Nephron (organoid): Measurements from ENCODE around the gene GLT8D2.

Experiments used
- H3K27ac Mint-ChIP-seq, 3 experiments: 2 replicates each; pipeline ENCODE4 v1.8.0; 2020; ENCODE audit warnings: mixed read lengths in 3 of 3, mild to moderate bottlenecking in 2 of 3, moderate library complexity in 1 of 3
- H3K27me3 Mint-ChIP-seq: 2 replicates; pipeline ENCODE4 v1.8.0; 2021; ENCODE audit warnings: low read depth, mild to moderate bottlenecking, moderate library complexity, mixed read lengths
- H3K36me3 Mint-ChIP-seq: 2 replicates; pipeline ENCODE4 v1.8.0; 2020; ENCODE audit warnings: low read depth, mixed read lengths
- H3K4me1 Mint-ChIP-seq: 2 replicates; pipeline ENCODE4 v1.8.0; 2020; ENCODE audit warnings: mixed read lengths
- H3K4me3 Mint-ChIP-seq, 3 experiments: 2 replicates each; pipeline ENCODE4 v1.8.0; 2020; ENCODE audit warnings: mild to moderate bottlenecking in 3 of 3, mixed read lengths in 3 of 3, moderate library complexity in 2 of 3
- H3K9me3 Mint-ChIP-seq: 2 replicates; pipeline ENCODE4 v1.8.0; 2020; ENCODE audit warnings: mixed read lengths
- TF ChIP-seq, protein P1 (sequence below), 3 experiments: fragments of 200-600 bp; sonication (generic); IDR thresholded peaks; one replicate each; pipeline ENCODE4 v1.5.0; 2021; ENCODE audit warnings: antibody characterized with exemption in 3 of 3; ENCODE audit not compliant: unreplicated experiment in 3 of 3

Gene GLT8D2

DNA sequence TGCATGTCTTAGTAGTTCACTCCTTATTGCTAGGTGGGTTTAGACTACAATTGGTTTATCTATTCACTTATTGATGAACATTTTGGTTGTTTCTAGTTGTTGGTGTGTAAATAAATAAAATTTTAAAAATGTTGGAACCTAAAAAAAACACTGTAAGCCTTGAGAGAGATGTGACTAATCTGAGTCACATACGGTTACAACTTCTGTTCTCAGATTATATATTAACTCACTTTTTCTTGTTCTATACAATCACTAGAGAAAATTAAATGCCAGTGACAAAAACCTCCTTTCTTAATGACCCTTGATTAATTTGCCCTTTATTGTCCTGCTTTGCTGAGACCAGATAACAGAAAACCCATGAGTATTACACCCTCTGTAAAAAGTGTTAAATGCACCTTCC lies 91.4 kb downstream of the GLT8D2 start:
- Mint-ChIP-seq H3K36me3 (peaks cover 11% of the 10 kb centered on the region), H3K27me3 (no peaks in the 10 kb centered on the region), H3K4me1 (peaks cover 44% of the 10 kb centered on the region), H3K4me3 (peak overlapping the region; percentile 73 to 81 (median 78)), H3K9me3 (no peaks in the 10 kb centered on the region), H3K27ac (peak overlapping the region; percentile 87 to 100 (median 95))
- TF ChIP-seq, protein P1, sequence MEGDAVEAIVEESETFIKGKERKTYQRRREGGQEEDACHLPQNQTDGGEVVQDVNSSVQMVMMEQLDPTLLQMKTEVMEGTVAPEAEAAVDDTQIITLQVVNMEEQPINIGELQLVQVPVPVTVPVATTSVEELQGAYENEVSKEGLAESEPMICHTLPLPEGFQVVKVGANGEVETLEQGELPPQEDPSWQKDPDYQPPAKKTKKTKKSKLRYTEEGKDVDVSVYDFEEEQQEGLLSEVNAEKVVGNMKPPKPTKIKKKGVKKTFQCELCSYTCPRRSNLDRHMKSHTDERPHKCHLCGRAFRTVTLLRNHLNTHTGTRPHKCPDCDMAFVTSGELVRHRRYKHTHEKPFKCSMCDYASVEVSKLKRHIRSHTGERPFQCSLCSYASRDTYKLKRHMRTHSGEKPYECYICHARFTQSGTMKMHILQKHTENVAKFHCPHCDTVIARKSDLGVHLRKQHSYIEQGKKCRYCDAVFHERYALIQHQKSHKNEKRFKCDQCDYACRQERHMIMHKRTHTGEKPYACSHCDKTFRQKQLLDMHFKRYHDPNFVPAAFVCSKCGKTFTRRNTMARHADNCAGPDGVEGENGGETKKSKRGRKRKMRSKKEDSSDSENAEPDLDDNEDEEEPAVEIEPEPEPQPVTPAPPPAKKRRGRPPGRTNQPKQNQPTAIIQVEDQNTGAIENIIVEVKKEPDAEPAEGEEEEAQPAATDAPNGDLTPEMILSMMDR (IDR thresholded peaks at IDR 0.05; ENCODE audit: unreplicated experiment in 3 of 3), result no peak

DNA sequence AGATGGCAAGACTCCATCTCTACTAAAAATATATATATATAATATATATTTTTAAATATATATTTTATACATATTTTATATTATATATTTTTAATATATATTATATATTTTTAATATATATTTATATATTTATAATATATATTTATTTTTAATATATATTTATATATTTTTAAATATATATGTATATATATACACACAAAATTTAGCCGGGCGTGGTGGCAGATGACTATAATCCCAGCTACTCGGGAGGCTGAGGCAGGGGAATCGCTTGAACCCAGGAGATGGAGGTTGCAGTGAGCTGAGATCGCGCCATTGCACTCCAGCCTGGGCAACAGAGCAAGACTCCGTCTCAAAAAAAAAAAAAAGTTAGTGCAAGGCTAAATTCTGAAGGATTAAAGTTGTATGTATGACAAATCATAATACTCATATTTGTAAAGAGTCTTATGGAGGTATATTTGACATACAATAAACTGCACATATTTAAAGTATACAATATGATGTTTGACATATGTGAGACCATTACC lies 92.1 kb downstream of the GLT8D2 start:
- H3K36me3 Mint-ChIP-seq, result peaks cover 18% of the 10 kb centered on the region

DNA sequence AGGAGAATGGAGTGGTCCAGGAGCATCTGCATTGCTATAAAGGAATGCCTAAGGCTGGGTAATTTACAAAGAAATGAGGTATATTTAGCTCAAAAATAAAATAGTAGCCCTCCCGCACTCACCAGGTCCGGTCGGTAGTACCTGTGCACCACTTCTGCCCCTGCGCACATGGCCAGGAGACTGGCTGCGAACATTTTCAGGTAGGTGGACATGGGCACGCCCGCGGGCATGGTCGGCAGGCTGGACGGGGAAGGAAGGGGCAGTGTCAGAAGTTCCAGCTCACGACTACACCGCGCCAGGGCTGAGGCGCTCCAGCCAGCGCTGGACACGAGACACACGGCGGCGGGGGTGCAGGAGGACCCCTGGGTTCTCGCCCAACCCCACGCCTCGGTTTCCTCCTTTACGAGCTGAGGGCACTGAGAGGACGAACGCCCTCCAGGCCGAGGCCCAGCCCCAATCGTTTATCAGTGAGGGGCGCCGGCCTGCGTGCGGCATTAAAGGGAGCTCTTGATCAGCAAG lies 93.4 kb downstream of the GLT8D2 start:
- no peaks in the 10 kb centered on the region for H3K27me3 Mint-ChIP-seq
- TF ChIP-seq, protein P1 (IDR thresholded peaks at IDR 0.05; ENCODE audit: unreplicated experiment in 3 of 3), result no peak
- peaks cover 31% of the 10 kb centered on the region for H3K36me3 Mint-ChIP-seq
- H3K4me1 Mint-ChIP-seq, result peaks cover 41% of the 10 kb centered on the region
- H3K27ac Mint-ChIP-seq, result peak overlapping the region; percentile 97 to 100 (median 99)
- H3K9me3 Mint-ChIP-seq, result no peaks in the 10 kb centered on the region
- peak overlapping the region; percentile 92 to 97 (median 93) for H3K4me3 Mint-ChIP-seq

More for the DNA sequence above, 92.1 kb downstream of the GLT8D2 start:
- Mint-ChIP-seq H3K9me3 (no peaks in the 10 kb centered on the region), H3K27me3 (no peaks in the 10 kb centered on the region), H3K27ac (peak overlapping the region; percentile 97 to 100 (median 99)), H3K4me1 (peaks cover 41% of the 10 kb centered on the region), H3K4me3 (peak overlapping the region; percentile 92 to 97 (median 93))
- TF ChIP-seq, protein P1 (IDR thresholded peaks at IDR 0.05; ENCODE audit: unreplicated experiment in 3 of 3), result no peak

DNA sequence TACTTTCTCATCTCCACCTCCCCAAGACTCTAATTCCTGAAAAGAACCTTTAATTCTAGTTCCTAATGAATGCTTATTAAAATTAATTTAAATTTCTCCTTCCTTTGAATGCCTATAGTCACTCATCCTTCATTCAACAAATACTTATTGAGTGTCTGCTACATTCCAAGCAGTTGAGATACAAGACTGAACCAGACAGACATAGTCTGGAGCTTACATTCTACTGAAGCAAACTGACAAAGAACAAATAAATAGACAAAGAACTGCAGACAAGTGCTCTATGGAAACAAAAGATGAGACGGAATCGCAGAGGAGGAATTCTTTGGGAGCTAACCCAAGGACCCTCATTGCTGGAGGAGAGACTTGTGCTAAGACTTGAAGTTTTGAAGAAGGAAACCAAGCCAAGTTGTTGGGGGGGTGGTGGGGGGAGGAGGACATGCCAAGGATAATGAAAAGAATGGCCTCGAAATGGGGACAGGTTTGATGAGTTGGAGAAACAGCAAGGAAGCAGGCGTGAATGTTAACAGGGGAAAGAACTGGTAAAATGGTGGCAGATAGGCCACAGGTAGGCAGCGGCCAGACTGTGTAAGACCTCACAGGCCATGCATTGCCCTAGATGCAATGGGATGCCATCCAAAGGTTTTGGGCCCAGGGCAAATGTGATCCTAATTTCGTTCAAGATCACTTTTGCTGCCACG lies 94.0 kb downstream of the GLT8D2 start:
- peaks cover 41% of the 10 kb centered on the region for H3K4me1 Mint-ChIP-seq
- H3K36me3 Mint-ChIP-seq, result peaks cover 32% of the 10 kb centered on the region
- H3K4me3 Mint-ChIP-seq, result peak overlapping the region; percentile 92 to 97 (median 93)
- H3K9me3 Mint-ChIP-seq, result no peaks in the 10 kb centered on the region
- peak overlapping the region; percentile 97 to 100 (median 99) for H3K27ac Mint-ChIP-seq
- H3K27me3 Mint-ChIP-seq, result no peaks in the 10 kb centered on the region
- TF ChIP-seq, protein P1 (IDR thresholded peaks at IDR 0.05; ENCODE audit: unreplicated experiment in 3 of 3), result no peak

DNA sequence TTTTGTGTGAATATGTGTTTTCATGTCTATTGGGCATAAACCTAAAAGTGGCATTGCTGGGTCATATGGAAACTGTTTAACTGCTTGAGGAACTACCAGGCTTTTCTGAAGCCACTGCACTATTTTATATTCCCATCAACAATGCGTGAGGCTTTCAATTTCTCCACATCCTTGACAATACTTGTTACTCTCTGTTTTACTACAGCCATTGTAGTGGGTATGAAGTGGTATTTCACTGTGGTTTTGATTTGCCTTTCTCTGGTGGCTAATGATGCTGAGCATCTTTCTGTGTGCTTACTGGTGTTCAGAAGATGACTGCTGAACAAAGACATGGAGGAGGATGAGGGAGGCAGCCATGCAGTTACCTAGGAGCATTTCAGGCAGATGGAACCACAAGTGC lies 97.5 kb downstream of the GLT8D2 start:
- Mint-ChIP-seq H3K4me1 (peaks cover 26% of the 10 kb centered on the region), H3K36me3 (peaks cover 64% of the 10 kb centered on the region), H3K9me3 (no peaks in the 10 kb centered on the region), H3K4me3 (peak overlapping the region; percentile 42 to 68 (median 65)), H3K27ac (peak overlapping the region in 2 of 3 experiments; percentile 10 to 30), H3K27me3 (no peaks in the 10 kb centered on the region)
- TF ChIP-seq, protein P1 (IDR thresholded peaks at IDR 0.05; ENCODE audit: unreplicated experiment in 3 of 3), result no peak
